H9 (cell line): ENCODE measurements around the gene RILPL2. TPM values are rescaled to one million over a fixed set of nuclear protein-coding genes. Genes with fewer than 3 reads are reported as not detected.
"Not testable (repeated sequence)": the region's sequence is repeated elsewhere in the genome, so short reads cannot be mapped to it uniquely, and the experiment has no call there.

Experiments used
- DNase-seq: peaks from one replicate; pipeline ENCODE4 v3.0.0-alpha.2; 2017
- H2AFZ ChIP-seq: one replicate; pipeline ENCODE4 v1.6.1; 2013; ENCODE audit warnings: mild to moderate bottlenecking, low read length, control low read depth, moderate library complexity
- H2AK5ac ChIP-seq: 2 replicates; pipeline ENCODE4 v1.6.1; 2013; ENCODE audit warnings: low read length, control low read depth, mixed read lengths; ENCODE audit not compliant: insufficient read length
- H2BK120ac ChIP-seq: one replicate; pipeline ENCODE4 v1.6.1; 2013; ENCODE audit warnings: low read depth, mild to moderate bottlenecking, low read length, control low read depth, inconsistent platforms; ENCODE audit not compliant: poor library complexity, severe bottlenecking
- H2BK12ac ChIP-seq: 2 replicates; pipeline ENCODE4 v1.6.1; 2013; ENCODE audit warnings: low read length, control low read depth, mixed read lengths, low read depth; ENCODE audit not compliant: insufficient read length
- H2BK15ac ChIP-seq: 2 replicates; pipeline ENCODE4 v1.6.1; 2013; ENCODE audit warnings: low read depth, low read length, control low read depth
- H2BK20ac ChIP-seq: one replicate; pipeline ENCODE4 v1.6.1; 2013; ENCODE audit warnings: low read depth, mild to moderate bottlenecking, low read length, control low read depth, inconsistent platforms; ENCODE audit not compliant: poor library complexity, severe bottlenecking
- H2BK5ac ChIP-seq: 2 replicates; pipeline ENCODE4 v1.6.1; 2013; ENCODE audit warnings: low read length, control low read depth, mixed read lengths; ENCODE audit not compliant: insufficient read length
- H3K14ac ChIP-seq: 2 replicates; pipeline ENCODE4 v1.6.1; 2013; ENCODE audit warnings: low read length, control low read depth; ENCODE audit not compliant: insufficient read depth
- H3K18ac ChIP-seq: 2 replicates; pipeline ENCODE4 v1.6.1; 2013; ENCODE audit warnings: low read depth, mild to moderate bottlenecking, mixed read lengths, low read length, control low read depth; ENCODE audit not compliant: insufficient read length
- H3K23ac ChIP-seq: 2 replicates; pipeline ENCODE4 v1.6.1; 2013; ENCODE audit warnings: low read length, control low read depth, mixed read lengths, low read depth; ENCODE audit not compliant: insufficient read length
- H3K23me2 ChIP-seq: 2 replicates; pipeline ENCODE4 v1.6.1; 2013; ENCODE audit warnings: low read depth, mild to moderate bottlenecking, mixed read lengths, low read length, control low read depth; ENCODE audit not compliant: insufficient read length, poor library complexity, severe bottlenecking
- H3K27ac ChIP-seq: 2 replicates; pipeline ENCODE4 v1.5.1; 2013; ENCODE audit warnings: low read length, control low read depth, mixed read lengths, low read depth; ENCODE audit not compliant: insufficient read length
- H3K27me3 ChIP-seq: 2 replicates; pipeline ENCODE4 v1.6.1; 2013; ENCODE audit warnings: low read length, control low read depth, inconsistent platforms; ENCODE audit not compliant: insufficient read depth
- H3K4ac ChIP-seq: 2 replicates; pipeline ENCODE4 v1.6.1; 2013; ENCODE audit warnings: low read depth, mild to moderate bottlenecking, control low read depth, inconsistent platforms, low read length, moderate library complexity
- H3K4me1 ChIP-seq: 2 replicates; pipeline ENCODE4 v1.6.1; 2013; ENCODE audit warnings: low read length, control low read depth, inconsistent platforms; ENCODE audit not compliant: insufficient read depth
- H3K4me2 ChIP-seq: 2 replicates; pipeline ENCODE4 v1.6.1; 2013; ENCODE audit warnings: low read length, control low read depth, mixed read lengths; ENCODE audit not compliant: insufficient read length, insufficient read depth
- H3K56ac ChIP-seq: 2 replicates; pipeline ENCODE4 v1.6.1; 2013; ENCODE audit warnings: low read depth, mild to moderate bottlenecking, mixed read lengths, low read length, control low read depth; ENCODE audit not compliant: insufficient read length
- H3K79me1 ChIP-seq: 2 replicates; pipeline ENCODE4 v1.6.1; 2013; ENCODE audit warnings: low read depth, mild to moderate bottlenecking, moderate library complexity, low read length, control low read depth, inconsistent platforms; ENCODE audit not compliant: insufficient read depth, poor library complexity, severe bottlenecking
- H3K79me2 ChIP-seq: 2 replicates; pipeline ENCODE4 v1.6.1; 2013; ENCODE audit warnings: low read length, control low read depth, inconsistent platforms; ENCODE audit not compliant: insufficient read depth
- H3K9ac ChIP-seq: 2 replicates; pipeline ENCODE4 v1.6.1; 2013; ENCODE audit warnings: low read length, control low read depth, mixed read lengths; ENCODE audit not compliant: insufficient read length; ENCODE audit errors: extremely low read depth
- H3K9me3 ChIP-seq: one replicate; pipeline ENCODE4 v1.6.1; 2013; ENCODE audit warnings: low read depth, low read length, inconsistent platforms; ENCODE audit not compliant: control insufficient read depth
- H3T11ph ChIP-seq: one replicate; pipeline ENCODE4 v1.6.1; 2013; ENCODE audit warnings: mild to moderate bottlenecking, low read length, control low read depth, inconsistent platforms
- H4K20me1 ChIP-seq: one replicate; pipeline ENCODE4 v1.6.1; 2013; ENCODE audit not compliant: control insufficient read depth, insufficient read length, insufficient read depth
- H4K5ac ChIP-seq: 2 replicates; pipeline ENCODE4 v1.6.1; 2013; ENCODE audit warnings: low read depth, mild to moderate bottlenecking, mixed read lengths, low read length, control low read depth; ENCODE audit not compliant: insufficient read length
- H4K8ac ChIP-seq: replicated peaks from 2 replicates; pipeline ENCODE4 v1.6.1; 2013; ENCODE audit warnings: low read length, control low read depth, mixed read lengths, low read depth; ENCODE audit not compliant: insufficient read length
- H4K91ac ChIP-seq: 2 replicates; pipeline ENCODE4 v1.6.1; 2013; ENCODE audit warnings: low read depth, mild to moderate bottlenecking, moderate library complexity, mixed read lengths, low read length, control low read depth; ENCODE audit not compliant: insufficient read length
- H3K27ac Mint-ChIP-seq, 3 experiments: 2 replicates in 2 of 3; 3 replicates in 1 of 3; pipeline ENCODE4 v1.8.0; 2020 to 2021; ENCODE audit warnings: mixed read lengths in 3 of 3, mild to moderate bottlenecking in 1 of 3, moderate library complexity in 1 of 3
- H3K27me3 Mint-ChIP-seq: 2 replicates; pipeline ENCODE4 v1.8.0; 2021; ENCODE audit warnings: low read depth, mild to moderate bottlenecking, moderate library complexity, mixed read lengths
- H3K36me3 Mint-ChIP-seq, 3 experiments: 2 replicates in 2 of 3; 3 replicates in 1 of 3; pipeline ENCODE4 v1.8.0; 2020 to 2021; ENCODE audit warnings: low read depth in 3 of 3, mixed read lengths in 3 of 3; ENCODE audit not compliant: insufficient read depth in 1 of 3
- H3K4me1 Mint-ChIP-seq, 2 experiments: 2 replicates each; pipeline ENCODE4 v1.8.0; 2020; ENCODE audit warnings: mixed read lengths in 2 of 2
- H3K4me3 Mint-ChIP-seq, 2 experiments: 2 replicates in 1 of 2; 3 replicates in 1 of 2; pipeline ENCODE4 v1.8.0; 2020 to 2021; ENCODE audit warnings: mild to moderate bottlenecking in 2 of 2, mixed read lengths in 2 of 2, moderate library complexity in 1 of 2
- H3K9me3 Mint-ChIP-seq, 2 experiments: 2 replicates in 1 of 2; 3 replicates in 1 of 2; pipeline ENCODE4 v1.8.0; 2020; ENCODE audit warnings: mild to moderate bottlenecking in 2 of 2, mixed read lengths in 2 of 2, moderate library complexity in 1 of 2
- CTCF ChIP-seq: fragments of 200-600 bp; sonication (generic); conservative IDR thresholded peaks from 3 replicates; pipeline ENCODE4 v1.8.0; 2021; ENCODE audit warnings: antibody characterized with exemption, mild to moderate bottlenecking
- WGBS: extraction: QIAGEN DNeasy Blood & Tissue Kit; methylation state at CpG from one replicate; pipeline ENCODE4 v1.1.7; 2013; ENCODE audit warnings: missing lambda C conversion rate, low lambda C conversion rate, mixed read lengths; ENCODE audit not compliant: insufficient read length; ENCODE audit errors: extremely low coverage; 5-methylcytosine and 5-hydroxymethylcytosine counted together
- total RNA-seq: library from RNA; stranded (reverse); gene quantifications from 2 replicates; pipeline ENCODE4 v1.2.1, GENCODE V29; 2021

The RILPL2 gene
- total RNA-seq, 1 experiment from 2014 or later = 1.4 TPM

GRCh38 chr12:123465084-123465483 lies 28.6 kb upstream of the RILPL2 start:
- no CpG with 5 or more reads among the region's 4 CpGs for WGBS
- Histone ChIP-seq H3K18ac (no peak overlapping the region), H3K14ac (no peak overlapping the region), H3K4me1 (no peaks in the 10 kb centered on the region), H3K4me2 (no peak overlapping the region), H4K20me1 (no peaks in the 10 kb centered on the region), H3K23ac (no peak overlapping the region), H2BK12ac (no peak overlapping the region), H2BK15ac (no peak overlapping the region), H3K27me3 (no peaks in the 10 kb centered on the region), H3K4ac (no peak overlapping the region), H3K23me2 (no peaks in the 10 kb centered on the region), H4K5ac (no peak overlapping the region), H2BK120ac (no peak overlapping the region), H2BK20ac (no peak overlapping the region), H2AK5ac (no peak overlapping the region), H4K8ac (no peak overlapping the region), H3K79me2 (no peaks in the 10 kb centered on the region), H3K79me1 (no peaks in the 10 kb centered on the region), H3K9ac (no peak overlapping the region), H2BK5ac (no peak overlapping the region), H3K9me3 (no peaks in the 10 kb centered on the region), H3T11ph (no peak overlapping the region), H3K56ac (no peak overlapping the region), H4K91ac (no peak overlapping the region), H2AFZ (no peak overlapping the region), H3K27ac (no peak overlapping the region)
- Mint-ChIP-seq H3K36me3 (peaks cover 0 to 22% (median 11%) of the 10 kb centered on the region in 3 experiments; a peak in 5 of 7 replicates), H3K27me3 (no peaks in the 10 kb centered on the region), H3K9me3 (no peaks in the 10 kb centered on the region), H3K27ac (no peak overlapping the region), H3K4me1 (no peaks in the 10 kb centered on the region), H3K4me3 (no peak overlapping the region)
- no peak for TF ChIP-seq CTCF
- DNase-seq = no peak

GRCh38 chr12:123463174-123463573 lies 26.7 kb upstream of the RILPL2 start:
- H3K36me3 Mint-ChIP-seq = peaks cover 0 to 28% (median 16%) of the 10 kb centered on the region in 3 experiments; a peak in 5 of 7 replicates
- H2BK120ac ChIP-seq, H2BK5ac ChIP-seq, H3K9me3 ChIP-seq, H2AK5ac ChIP-seq, H4K5ac ChIP-seq, H3K4me3 Mint-ChIP-seq, H2AFZ ChIP-seq, H3K27me3 Mint-ChIP-seq, H2BK20ac ChIP-seq, H3T11ph ChIP-seq, H4K20me1 ChIP-seq, H4K91ac ChIP-seq, H3K18ac ChIP-seq, H2BK12ac ChIP-seq, DNase-seq, H3K4me1 ChIP-seq, H3K9ac ChIP-seq, H3K56ac ChIP-seq, H3K27me3 ChIP-seq, H3K23me2 ChIP-seq, H3K27ac Mint-ChIP-seq, H3K79me1 ChIP-seq, H3K23ac ChIP-seq, H3K4me1 Mint-ChIP-seq, H2BK15ac ChIP-seq, H4K8ac ChIP-seq, H3K4me2 ChIP-seq, H3K79me2 ChIP-seq, H3K9me3 Mint-ChIP-seq, H3K27ac ChIP-seq, H3K4ac ChIP-seq, H3K14ac ChIP-seq: not testable (repeated sequence)
- WGBS = no CpG with 5 or more reads among the region's 11 CpGs
